Neural progenitor cell (in vitro differentiated cells): Measurements from ENCODE around the gene POGLUT2. TPM values are rescaled to one million over a fixed set of nuclear protein-coding genes. Genes with fewer than 3 reads are reported as not detected.

Source experiments
- DNase-seq: peaks from one replicate; pipeline ENCODE4 v3.0.0-alpha.2; 2016; ENCODE audit warnings: low spot score
- H2AFZ ChIP-seq: fragments of 200-600 bp; sonication (generic); replicated peaks from 2 replicates; pipeline ENCODE4 v1.6.1; 2016; ENCODE audit warnings: antibody characterized with exemption
- H3F3A ChIP-seq: fragments of 200-600 bp; sonication (generic); 2 replicates; pipeline ENCODE4 v1.6.1; 2016; ENCODE audit warnings: antibody characterized with exemption, low read depth
- H3K27ac ChIP-seq: fragments of 200-600 bp; sonication (generic); 2 replicates; pipeline ENCODE4 v1.5.1; 2016; ENCODE audit warnings: mild to moderate bottlenecking
- H3K27me3 ChIP-seq: fragments of 200-600 bp; sonication (generic); 2 replicates; pipeline ENCODE4 v1.6.1; 2016; ENCODE audit warnings: mild to moderate bottlenecking, moderate library complexity
- H3K36me3 ChIP-seq: fragments of 200-600 bp; sonication (generic); 2 replicates; pipeline ENCODE4 v1.5.1; 2016
- H3K4me1 ChIP-seq: fragments of 200-600 bp; sonication (generic); 2 replicates; pipeline ENCODE4 v1.6.1; 2016; ENCODE audit warnings: mixed run types
- H3K4me2 ChIP-seq: fragments of 200-600 bp; sonication (generic); 2 replicates; pipeline ENCODE4 v1.6.1; 2016
- H3K4me3 ChIP-seq: fragments of 200-600 bp; sonication (generic); 2 replicates; pipeline ENCODE4 v1.5.1; 2016
- H3K79me2 ChIP-seq: fragments of 200-600 bp; sonication (generic); 2 replicates; pipeline ENCODE4 v1.6.1; 2016; ENCODE audit warnings: low read depth
- H3K9ac ChIP-seq: fragments of 200-600 bp; sonication (generic); 2 replicates; pipeline ENCODE4 v1.6.1; 2016
- H3K9me3 ChIP-seq: fragments of 200-600 bp; sonication (generic); 2 replicates; pipeline ENCODE4 v1.5.1; 2016; ENCODE audit warnings: low read depth
- H4K20me1 ChIP-seq: fragments of 200-600 bp; sonication (generic); 2 replicates; pipeline ENCODE4 v1.6.1; 2016; ENCODE audit warnings: low read depth
- H3K27ac Mint-ChIP-seq: 3 replicates; pipeline ENCODE4 v1.8.0; 2021; ENCODE audit warnings: mixed read lengths
- H3K27me3 Mint-ChIP-seq: 2 replicates; pipeline ENCODE4 v1.8.0; 2022; ENCODE audit warnings: low read depth, mild to moderate bottlenecking, inconsistent platforms, moderate library complexity, mixed read lengths; ENCODE audit not compliant: insufficient read depth
- H3K36me3 Mint-ChIP-seq: 3 replicates; pipeline ENCODE4 v1.8.0; 2021; ENCODE audit warnings: mixed read lengths
- H3K4me1 Mint-ChIP-seq: 3 replicates; pipeline ENCODE4 v1.8.0; 2021; ENCODE audit warnings: mixed read lengths
- H3K4me3 Mint-ChIP-seq: 3 replicates; pipeline ENCODE4 v1.8.0; 2021; ENCODE audit warnings: mild to moderate bottlenecking, moderate library complexity, mixed read lengths
- H3K9me3 Mint-ChIP-seq: 3 replicates; pipeline ENCODE4 v1.8.0; 2020; ENCODE audit warnings: mixed read lengths
- CTCF ChIP-seq: fragments of 200-600 bp; sonication (generic); IDR thresholded peaks from 2 replicates; pipeline ENCODE4 v1.5.1; 2017; ENCODE audit warnings: antibody characterized with exemption, mild to moderate bottlenecking
- EZH2 ChIP-seq: fragments of 200-600 bp; sonication (generic); IDR thresholded peaks from 2 replicates; pipeline ENCODE4 v1.6.1; 2017; ENCODE audit warnings: antibody characterized with exemption, mild to moderate bottlenecking, moderate library complexity
- EZH2phosphoT487 ChIP-seq: fragments of 200-600 bp; sonication (generic); IDR thresholded peaks from 2 replicates; pipeline ENCODE4 v1.6.1; 2017; ENCODE audit warnings: antibody characterized with exemption
- total RNA-seq: library from RNA; depleted of rRNA; stranded (reverse); fragments of >200 nt; gene quantifications from 2 replicates; pipeline ENCODE4 v1.2.3, GENCODE V29; 2015; ENCODE audit warnings: low replicate concordance

POGLUT2 gene
- total RNA-seq, 1 donor from 2014 or later: 33.5 TPM

- Histone ChIP-seq H2AFZ (peak within 1 kb of the TSS; percentile 42), H3K27ac (no peak within 1 kb of the TSS), H4K20me1 (no peaks in the 10 kb centered on the region), H3K9ac (peak within 1 kb of the TSS; percentile 11), H3K4me3 (peak within 1 kb of the TSS; percentile 50), H3K9me3 (no peaks in the 10 kb centered on the region), H3K79me2 (peaks cover 9% of the 10 kb centered on the region), H3K4me2 (peak within 1 kb of the TSS; percentile 82), H3K27me3 (peaks cover 9% of the 10 kb centered on the region), H3F3A (no peaks in the 10 kb centered on the region), H3K4me1 (peaks cover 3% of the 10 kb centered on the region), H3K36me3 (no peaks in the 10 kb centered on the region)
- Mint-ChIP-seq H3K4me3 (peak within 1 kb of the TSS; percentile 92), H3K36me3 (peaks cover 10% of the 10 kb centered on the region), H3K27ac (peak within 1 kb of the TSS; percentile 78), H3K27me3 (peaks cover 3% of the 10 kb centered on the region), H3K9me3 (peaks cover 3% of the 10 kb centered on the region), H3K4me1 (peaks cover 15% of the 10 kb centered on the region)
- TF ChIP-seq EZH2phosphoT487: no peak
- TF ChIP-seq CTCF: no peak
- no peak for TF ChIP-seq EZH2
- peak; percentile 91 for DNase-seq
Observed at GRCh38 chr13:102773441-102774213, 25.1 kb downstream of the POGLUT2 start, which contains the start of gene TEX30. Gene TEX30 (minus strand): TSS chr13:102773786. CDS start chr13:102770026, 3,760 bp downstream.

DNA sequence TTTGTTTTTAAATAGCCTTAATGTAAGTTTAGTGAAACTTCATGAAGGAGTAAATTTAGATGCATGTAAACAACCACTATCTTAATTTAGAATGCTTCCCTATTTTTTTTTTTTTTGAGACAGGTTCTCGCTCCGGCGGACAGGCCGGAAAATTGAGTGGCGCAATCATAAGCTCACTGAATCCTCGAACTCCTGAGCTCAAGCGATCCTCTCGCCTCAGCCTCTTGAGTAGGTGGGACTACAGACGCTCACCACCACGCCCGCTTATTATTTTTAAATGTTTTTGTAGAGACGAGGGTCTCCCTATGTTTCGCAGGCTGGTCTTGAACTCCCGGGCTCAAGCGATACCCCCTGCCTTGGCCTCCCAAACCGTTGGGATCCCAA lies 26.7 kb downstream of the POGLUT2 start:
- no peak overlapping the region for H3K9ac ChIP-seq
- no peaks in the 10 kb centered on the region for H4K20me1 ChIP-seq
- peaks cover 9% of the 10 kb centered on the region for H3K79me2 ChIP-seq
- H3K9me3 ChIP-seq: no peaks in the 10 kb centered on the region
- TF ChIP-seq CTCF: no peak
- TF ChIP-seq EZH2: no peak
- TF ChIP-seq EZH2phosphoT487: no peak
- no peak overlapping the region for H2AFZ ChIP-seq
- Mint-ChIP-seq H3K27me3 (peaks cover 3% of the 10 kb centered on the region), H3K4me3 (peak overlapping the region; percentile 92), H3K4me1 (peaks cover 15% of the 10 kb centered on the region), H3K36me3 (peaks cover 10% of the 10 kb centered on the region), H3K27ac (no peak overlapping the region), H3K9me3 (peaks cover 3% of the 10 kb centered on the region)
- no peaks in the 10 kb centered on the region for H3K4me1 ChIP-seq
- peaks cover 9% of the 10 kb centered on the region for H3K27me3 ChIP-seq
- H3K27ac ChIP-seq: no peak overlapping the region
- no peak overlapping the region for H3K4me3 ChIP-seq
- H3K36me3 ChIP-seq: no peaks in the 10 kb centered on the region
- no peak overlapping the region for H3K4me2 ChIP-seq
- no peaks in the 10 kb centered on the region for H3F3A ChIP-seq
- no peak for DNase-seq

GRCh38 chr13:102771298-102772041 lies 27.3 kb downstream of the POGLUT2 start:
- Histone ChIP-seq H3K27me3 (peaks cover 9% of the 10 kb centered on the region), H3K4me1 (no peaks in the 10 kb centered on the region), H2AFZ (no peak overlapping the region), H3F3A (no peaks in the 10 kb centered on the region), H3K9me3 (no peaks in the 10 kb centered on the region), H3K27ac (no peak overlapping the region), H3K4me3 (no peak overlapping the region), H3K4me2 (no peak overlapping the region), H3K9ac (no peak overlapping the region), H4K20me1 (no peaks in the 10 kb centered on the region), H3K79me2 (peaks cover 9% of the 10 kb centered on the region), H3K36me3 (no peaks in the 10 kb centered on the region)
- H3K4me1 Mint-ChIP-seq: peaks cover 15% of the 10 kb centered on the region
- DNase-seq: no peak
- peaks cover 3% of the 10 kb centered on the region for H3K9me3 Mint-ChIP-seq
- no peak overlapping the region for H3K27ac Mint-ChIP-seq
- H3K4me3 Mint-ChIP-seq: peak overlapping the region; percentile 92
- H3K36me3 Mint-ChIP-seq: peaks cover 14% of the 10 kb centered on the region
- peaks cover 3% of the 10 kb centered on the region for H3K27me3 Mint-ChIP-seq
- TF ChIP-seq EZH2: no peak
- no peak for TF ChIP-seq EZH2phosphoT487
- TF ChIP-seq CTCF: no peak
